CD1c-positive myeloid dendritic cell (primary cell): Measurements from ENCODE around the gene SPINK13.
"Not testable (repeated sequence)": the region's sequence is repeated elsewhere in the genome, so short reads cannot be mapped to it uniquely, and the experiment has no call there.

ENCODE experiments used
- DNase-seq: peaks from one replicate; pipeline ENCODE4 v3.0.0-alpha.2; 2016; ENCODE audit errors: extremely low spot score

Gene SPINK13, protein sequence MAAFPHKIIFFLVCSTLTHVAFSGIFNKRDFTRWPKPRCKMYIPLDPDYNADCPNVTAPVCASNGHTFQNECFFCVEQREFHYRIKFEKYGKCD

DNA sequence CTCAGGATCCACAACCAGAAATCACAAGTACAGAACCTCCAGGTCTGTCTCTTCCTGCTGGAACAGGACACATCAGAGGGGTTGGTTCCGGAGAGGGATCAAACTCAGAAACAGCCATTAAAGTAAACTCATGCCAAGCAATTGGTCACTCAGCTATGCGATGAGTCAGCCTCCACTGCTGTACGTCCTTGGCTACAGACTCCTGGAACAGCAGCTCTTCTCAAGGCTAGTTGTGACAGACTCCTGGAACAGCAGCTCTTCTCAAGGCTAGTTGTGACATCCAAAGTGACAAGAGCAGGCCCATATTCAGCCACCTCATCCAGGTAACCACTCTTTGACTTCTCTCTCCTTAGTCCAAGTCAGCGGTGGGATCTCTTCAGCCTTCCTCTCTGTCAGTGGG lies at the start of gene SPINK13:
TSS of gene SPINK13 (plus strand) at position 229 of the 400 bp plus-strand sequence. CDS start 1,279 bp downstream, outside the sequence.
- no peak for DNase-seq

DNA sequence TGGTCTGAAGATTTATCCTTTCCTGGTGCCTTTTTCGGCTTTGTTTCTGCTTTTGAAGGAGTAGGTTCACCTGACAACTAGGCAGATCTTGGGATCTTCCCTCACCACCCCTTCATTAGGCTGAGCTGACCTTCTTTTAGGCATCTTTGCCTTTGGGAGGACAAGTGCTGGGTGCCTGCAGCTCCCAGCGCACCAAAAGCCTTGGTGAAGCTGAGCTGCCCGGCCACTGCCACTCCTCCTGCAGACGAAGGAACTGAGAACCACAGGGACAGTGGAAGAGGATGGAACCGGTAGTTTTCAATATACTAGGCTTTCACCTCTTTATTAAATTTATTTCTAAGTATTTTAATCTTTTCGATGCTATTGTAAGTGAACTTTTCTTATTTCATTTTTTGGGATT lies 47.1 kb upstream of the SPINK13 start:
- no peak for DNase-seq

DNA sequence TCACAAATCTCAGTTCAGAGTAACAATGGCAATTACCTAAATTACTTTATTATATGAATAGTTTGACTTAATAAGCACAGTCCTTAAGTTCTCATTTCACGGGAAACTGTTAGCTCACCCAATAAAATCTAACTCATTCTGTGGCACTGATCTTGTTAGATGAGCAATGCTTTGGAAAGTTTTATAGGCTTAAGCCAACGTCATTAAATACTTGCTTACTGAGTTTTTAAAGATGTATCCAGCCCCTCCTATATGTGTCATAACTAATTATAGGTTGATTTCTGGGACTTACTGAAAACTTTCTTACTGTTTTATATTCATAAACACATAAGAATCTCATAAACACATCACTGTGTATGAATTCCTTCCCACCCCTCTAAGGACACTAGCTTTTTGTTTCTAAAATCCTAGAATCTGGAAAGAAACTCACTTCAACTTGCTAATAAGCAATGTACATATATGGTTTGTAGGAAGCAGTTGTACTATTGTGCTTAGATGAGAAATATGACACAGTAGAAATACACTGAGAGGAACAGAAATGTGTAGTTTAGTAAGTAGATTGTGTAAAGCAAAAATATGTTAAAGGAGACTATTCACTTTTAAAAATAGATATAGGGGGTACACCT lies 44.4 kb upstream of the SPINK13 start:
- DNase-seq = no peak

DNA sequence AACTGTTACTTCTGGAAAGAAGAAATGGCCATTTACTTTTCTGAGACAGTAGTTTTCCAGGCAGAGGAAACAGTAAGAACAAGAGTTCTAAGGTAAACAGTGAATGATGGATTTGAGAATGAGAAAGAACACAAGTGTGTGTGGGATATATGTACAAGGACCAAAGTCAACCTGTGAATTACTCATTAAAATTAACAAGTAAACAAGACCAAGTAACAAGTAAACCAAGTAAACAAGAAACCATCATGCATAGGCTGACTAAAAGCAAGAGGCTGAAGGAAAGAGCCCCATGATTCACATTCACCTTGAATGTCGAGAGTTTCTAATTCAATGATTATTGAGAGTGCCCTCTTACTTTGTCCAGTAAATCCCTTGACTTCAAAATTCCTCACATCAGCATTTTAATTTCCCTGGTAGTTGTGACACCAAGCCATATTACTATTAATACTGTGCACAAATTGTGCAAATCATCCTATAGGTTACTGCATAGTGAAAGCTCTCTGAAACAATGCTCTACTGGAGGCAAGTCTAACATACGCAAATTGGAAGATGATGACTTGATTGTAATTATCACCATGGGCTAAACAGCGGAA lies 40.1 kb upstream of the SPINK13 start:
- no peak for DNase-seq

DNA sequence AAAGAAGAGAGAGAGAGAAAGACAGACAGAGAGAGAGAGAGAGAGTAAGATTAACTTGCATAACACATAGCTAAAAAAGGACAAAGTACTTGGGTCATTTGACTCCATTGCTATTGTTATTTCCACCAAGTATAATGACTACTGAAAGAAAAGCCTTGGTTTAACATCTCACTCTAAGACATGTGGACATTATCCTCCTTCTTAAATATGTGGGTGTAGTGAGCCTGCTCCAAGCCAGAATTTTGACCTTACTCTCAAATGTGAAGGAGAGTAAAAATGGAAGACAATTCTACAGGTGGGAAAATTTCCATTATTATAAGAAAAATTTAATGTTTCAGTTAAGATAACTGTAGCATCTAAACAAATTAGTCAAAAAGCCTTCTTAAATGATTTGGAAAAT lies 38.8 kb upstream of the SPINK13 start:
- no peak for DNase-seq

DNA sequence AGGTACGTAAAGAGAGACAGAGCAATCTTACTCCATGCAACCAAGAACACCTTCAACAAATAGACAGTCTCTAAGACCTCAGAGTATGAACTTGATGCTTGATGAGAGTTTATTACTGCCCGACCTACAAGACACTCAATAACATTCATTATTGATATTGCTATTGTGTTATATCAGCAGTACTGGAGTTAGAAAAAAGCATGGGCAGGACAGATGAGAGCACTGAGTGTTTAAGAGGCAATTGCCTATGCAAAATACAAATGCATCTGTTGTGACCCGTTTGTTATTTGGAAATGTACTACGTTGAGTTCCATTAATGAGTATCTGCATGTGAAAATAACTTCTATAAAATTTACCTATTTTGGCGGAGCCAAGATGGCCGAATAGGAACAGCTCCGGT lies 38.4 kb upstream of the SPINK13 start:
- DNase-seq = no peak

DNA sequence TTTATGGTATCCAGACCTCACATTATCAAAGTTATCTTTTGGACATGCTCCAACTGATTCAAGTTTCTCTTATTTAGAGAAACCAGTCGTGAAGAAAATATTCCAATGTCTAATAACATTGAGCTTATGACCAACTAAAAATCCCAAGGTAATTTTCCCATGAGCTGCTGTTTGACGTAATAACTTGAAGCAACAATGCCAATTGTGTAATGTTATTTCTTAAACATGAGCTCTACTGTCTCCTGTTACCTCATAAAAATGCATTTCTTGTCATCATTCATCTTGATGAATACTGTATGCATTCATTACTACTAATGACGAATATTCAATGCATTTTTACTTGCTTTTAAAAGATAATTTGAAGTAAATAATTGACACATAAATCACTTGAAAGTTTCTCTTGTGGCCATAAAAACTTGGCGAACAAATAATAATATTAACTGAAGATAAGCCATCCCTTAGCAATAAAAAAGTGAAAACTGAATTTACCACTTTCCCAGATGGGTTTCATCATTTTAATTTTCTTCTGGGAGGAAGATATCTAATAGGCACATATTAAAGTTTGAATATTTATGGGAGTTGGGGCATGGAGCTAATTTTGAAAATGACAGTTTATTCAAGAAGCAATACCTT lies 30.7 kb upstream of the SPINK13 start:
- no peak for DNase-seq

DNA sequence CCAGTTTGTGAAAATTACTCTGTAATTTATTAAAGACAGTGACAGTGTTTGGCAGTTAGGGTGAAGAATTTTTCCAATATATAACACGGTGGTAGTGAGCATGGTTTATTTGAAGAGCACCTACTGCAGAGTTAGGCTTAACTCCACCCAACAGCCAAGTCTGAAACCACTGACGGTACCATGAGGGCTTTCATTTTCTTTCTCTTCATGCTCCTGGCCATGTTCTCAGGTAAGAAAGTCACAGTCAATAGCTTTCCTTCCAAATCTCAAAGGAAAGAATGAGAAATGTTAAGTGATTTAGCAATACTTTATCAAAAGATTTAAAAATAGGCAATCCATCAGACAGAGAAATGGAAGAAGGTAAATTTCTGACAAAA lies 30.2 kb upstream of the SPINK13 start, which contains the start of gene MARCOL:
TSS of gene MARCOL (plus strand) at position 108 of the 377 bp plus-strand sequence. CDS start at position 181, 73 bp downstream.
- no peak for DNase-seq

DNA sequence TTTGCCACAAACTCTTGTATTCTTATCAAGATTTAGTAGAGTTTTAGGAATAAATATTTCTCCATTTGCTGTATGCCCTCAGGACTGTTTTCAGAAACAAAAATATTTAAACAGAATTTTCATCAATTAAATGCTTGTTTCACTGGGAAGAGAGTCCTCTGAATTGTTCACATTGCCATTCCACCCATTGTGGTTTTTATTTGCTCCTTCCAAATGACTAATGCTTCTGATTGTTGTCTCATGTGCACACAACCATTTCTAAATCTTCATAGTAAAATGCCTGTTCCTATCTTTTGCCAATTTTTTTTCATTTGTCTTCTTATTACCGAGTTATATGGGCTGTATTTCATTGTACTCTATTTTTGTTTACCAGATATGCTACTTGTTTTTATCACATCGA lies 19.7 kb upstream of the SPINK13 start:
- DNase-seq = no peak

DNA sequence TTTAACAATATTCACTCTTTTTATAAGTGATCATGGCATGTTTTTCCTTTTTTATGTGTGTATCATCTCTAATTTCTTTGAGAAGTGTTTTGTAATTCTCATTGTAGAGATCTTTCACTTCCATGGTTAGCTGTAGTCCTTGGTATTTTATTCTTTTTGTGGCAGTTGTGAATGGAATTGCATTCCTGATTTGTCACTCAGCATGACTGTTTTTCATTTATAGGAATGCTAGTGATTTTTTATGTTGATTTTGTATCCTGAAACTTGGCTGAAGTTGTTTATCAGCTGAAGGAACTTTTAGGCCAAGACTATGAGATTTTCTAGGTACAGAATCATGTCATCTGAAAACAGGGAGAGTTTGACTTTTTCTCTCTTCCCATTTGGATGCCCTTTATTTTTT lies 13.1 kb upstream of the SPINK13 start:
- DNase-seq = no peak

DNA sequence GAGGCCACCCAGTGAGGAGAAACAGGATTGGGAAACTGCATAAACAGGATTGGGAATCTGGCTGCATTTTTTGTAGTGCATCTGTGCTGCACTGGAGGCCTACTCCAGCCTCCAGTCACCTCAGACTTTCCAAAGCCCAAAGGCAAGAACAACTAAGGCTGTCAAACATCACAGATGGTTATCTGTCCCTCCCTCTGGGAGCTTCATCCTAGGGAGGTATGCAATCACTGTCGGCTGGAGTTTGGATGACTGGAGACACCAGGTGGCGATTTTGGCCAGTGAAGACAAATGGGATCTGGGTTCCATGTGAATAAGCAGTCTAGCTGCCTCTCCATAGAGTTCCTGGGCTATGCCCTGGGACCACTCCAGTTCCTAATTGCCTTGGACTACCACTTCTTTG lies 9.3 kb upstream of the SPINK13 start:
- no peak for DNase-seq

DNA sequence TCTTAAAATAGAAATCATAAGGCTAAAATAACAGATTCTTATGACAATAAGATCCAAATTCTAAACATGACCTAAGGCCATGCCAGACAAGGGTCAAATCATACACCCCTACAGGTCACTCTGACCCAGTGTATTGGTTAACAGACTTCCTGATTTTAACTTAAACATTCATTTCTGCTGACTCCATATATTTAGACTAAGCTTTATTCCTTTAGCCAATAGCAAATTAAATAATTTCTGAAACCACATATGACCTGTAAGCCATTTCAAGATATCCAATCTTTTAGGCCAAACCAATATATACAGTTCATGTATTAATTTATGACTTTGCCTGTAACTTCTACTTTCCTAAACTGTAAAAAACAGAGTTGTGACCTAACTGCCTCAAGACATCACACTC lies 7.4 kb upstream of the SPINK13 start:
- no peak for DNase-seq

DNA sequence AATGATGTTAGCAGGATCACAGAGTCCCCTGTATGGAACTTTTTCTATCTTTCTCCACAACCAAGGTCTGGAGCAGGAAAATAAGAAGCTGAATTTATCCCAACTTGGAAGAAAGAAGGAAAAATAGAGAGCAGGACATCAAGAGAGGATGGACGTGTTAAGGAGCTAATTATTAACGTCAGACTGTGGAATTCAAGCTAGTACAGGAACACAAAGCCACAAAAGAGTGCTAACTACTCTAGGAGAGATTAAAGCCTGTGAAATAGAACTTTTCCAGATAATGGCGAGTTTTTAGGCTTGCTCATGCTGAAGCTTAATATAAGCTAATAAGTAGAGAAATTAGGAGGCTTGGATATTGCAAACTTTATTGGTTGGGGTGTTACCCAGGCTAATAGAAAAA lies 632 bp upstream of the SPINK13 start:
- no peak for DNase-seq

DNA sequence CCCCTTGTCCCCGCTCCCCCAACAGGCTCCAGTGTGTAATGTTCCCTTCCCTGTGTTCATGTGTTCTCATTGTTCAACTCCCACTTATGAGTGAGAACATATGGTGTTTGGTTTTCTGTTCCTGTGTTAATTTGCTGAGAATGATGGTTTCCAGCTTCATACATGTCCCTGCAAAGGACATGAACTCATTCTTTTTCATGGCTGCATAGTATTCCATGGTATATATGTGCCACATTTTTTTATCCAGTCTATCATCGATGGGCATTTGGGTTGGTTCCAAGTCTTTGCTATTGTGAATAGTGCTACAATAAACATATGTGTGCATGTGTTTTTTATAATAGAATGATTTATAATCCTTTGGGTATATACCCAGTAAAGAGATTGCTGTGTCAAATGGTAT lies 6.5 kb downstream of the SPINK13 start:
- not testable (repeated sequence) for DNase-seq

DNA sequence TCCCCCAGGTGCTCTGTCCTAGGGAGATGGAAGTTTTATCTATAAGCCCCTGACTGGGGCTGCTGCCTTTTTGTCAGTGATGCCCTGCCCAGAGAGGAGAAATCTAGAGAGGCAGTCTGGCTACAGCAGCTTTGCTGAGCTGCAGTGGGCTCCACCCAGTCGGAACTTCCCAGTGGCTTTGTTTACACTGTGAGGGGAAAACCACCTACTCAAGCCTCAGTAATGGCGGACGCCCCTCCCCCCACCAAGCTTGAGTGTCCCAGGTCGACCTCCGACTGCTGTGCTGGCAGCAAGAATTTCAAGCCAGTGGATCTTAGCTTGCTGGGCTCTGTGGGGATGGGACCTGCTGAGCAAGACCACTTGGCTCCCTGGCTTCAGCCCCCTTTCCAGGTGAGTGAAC lies 12.3 kb downstream of the SPINK13 start:
- not testable (repeated sequence) for DNase-seq

DNA sequence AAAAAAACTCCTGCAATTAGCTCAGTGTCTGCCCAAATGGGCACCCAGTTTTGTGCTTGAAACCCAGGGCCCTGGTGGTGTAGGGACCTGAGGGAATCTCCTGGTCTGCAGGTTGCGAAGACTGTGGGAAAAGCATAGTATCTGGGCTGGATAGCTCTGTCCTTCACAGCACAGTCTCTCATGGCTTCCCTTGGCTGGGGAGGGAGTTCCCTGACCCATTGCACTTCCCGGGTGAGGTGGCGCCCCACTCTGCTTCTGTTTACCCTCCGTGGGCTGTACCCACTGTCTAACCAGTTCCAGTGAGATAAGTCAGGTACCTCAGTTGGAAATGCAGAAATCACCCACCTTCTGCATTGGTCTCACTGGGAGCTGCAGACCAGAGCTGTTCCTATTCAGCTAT lies 12.7 kb downstream of the SPINK13 start:
- DNase-seq = not testable (repeated sequence)

DNA sequence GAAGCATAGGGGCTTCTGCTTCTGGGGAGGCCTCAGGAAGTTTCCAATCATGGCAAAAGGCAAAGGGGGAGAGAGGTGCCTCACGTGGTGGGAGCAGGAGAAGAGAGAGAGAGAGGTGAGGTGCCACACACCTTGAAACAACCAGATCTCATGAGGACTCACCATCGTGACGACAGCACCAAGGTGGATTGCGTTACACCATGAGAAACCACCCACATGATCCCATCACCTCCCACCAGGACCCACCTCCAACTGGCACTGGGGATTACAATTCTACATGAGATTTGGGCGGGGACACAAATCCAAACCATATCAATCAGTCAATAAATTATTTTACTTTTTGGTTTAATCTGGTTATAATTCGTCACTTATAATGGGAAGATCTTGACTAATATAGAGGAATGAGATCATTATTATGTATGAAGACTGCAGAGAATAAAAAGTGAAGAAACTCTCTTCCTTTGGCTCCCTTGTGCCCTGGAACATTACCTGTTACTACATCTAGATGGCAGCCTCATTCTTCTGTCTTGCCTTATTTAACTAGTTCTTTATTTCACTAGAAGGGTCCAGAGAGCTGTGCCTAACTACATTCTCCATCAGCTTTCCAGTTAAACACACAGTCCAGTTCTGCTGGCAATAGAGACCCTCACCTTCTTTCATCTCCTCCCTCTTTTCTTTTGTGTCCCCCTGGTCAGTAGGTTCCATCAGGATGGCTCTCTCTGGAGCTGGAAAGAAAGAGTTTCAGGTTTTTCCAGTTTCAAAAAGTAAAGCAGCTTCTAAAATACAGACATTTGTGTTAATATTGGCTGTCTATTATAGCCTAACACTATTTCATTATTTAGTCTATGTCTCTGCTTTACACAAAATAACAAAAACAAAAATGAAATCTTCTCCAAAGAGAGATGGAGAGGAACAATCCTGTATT lies 21.9 kb downstream of the SPINK13 start:
- DNase-seq = peak; percentile 10

DNA sequence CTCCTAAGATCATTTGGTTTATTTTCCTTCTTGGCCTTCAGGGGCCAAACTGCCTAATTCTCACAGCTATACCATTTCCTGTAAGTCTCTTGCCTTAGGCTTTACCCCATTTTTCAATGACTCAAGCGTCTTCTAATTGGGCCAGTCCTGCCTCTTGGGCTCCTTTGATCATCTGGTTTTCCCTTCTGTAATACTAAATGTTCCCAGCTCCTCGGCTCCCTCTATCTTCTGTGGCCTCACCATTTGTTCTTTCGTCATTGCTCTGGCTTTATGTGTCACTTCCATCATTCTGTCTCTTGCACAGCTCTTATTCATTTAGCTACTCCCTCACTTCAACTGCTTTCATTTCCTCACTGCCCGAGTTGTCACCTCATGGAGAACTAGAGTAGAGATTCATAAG lies 29.1 kb downstream of the SPINK13 start:
- no peak for DNase-seq

DNA sequence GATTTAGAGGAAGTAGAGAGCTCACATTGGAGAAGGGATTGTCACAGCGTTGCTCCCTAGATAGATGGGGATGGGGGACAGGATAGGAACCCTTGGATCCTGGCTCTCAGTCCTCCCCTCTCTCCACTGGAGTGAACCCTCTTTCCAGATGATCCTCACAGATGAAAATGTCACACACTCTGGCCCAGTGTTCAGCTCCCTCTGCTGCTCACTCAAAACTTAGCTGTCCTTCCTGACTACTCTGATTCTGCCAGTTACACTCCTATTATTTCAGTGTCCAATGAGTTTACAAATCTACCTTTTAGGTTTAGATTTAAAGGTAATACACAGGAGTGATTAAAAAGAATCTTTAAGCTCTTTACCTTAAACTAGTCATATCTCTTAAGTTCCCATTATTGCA lies 37.9 kb downstream of the SPINK13 start:
- DNase-seq = no peak

DNA sequence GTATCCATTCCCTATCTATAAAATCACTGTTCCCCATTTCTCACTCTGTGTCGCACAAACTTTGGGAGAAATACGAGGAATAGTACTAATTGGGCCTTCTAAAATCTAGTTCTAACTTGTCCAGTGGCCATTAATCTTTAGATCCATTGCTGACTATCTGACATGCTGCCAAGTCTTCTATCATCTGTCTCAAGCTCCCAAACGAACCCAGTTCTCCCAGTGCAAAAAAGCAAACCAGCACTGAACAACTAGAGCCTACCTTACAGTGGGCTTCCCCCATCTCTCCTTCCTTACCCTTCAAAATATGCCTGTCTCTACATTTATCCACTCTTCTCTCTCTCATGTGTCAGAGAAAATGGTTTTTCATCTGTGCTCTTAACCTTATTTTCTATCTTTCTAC lies 40.4 kb downstream of the SPINK13 start:
- DNase-seq = no peak

DNA sequence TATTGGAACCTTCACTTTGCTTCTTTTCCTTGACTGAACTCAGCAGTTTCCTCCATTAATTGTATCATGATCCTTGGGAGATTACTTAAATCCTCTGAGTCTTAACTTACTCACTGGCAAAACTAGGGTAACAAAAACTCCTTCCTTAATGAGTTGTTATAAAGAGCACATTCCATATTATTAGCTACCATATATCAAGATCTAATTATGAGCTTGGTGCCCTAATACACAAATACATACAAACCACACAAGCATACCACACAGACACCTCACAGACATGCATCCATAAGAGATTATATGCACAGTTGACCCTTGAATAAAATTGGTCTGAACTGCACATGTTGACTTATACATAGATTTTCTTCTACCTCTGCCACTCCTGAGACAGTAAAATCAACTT lies 41.2 kb downstream of the SPINK13 start:
- no peak for DNase-seq

DNA sequence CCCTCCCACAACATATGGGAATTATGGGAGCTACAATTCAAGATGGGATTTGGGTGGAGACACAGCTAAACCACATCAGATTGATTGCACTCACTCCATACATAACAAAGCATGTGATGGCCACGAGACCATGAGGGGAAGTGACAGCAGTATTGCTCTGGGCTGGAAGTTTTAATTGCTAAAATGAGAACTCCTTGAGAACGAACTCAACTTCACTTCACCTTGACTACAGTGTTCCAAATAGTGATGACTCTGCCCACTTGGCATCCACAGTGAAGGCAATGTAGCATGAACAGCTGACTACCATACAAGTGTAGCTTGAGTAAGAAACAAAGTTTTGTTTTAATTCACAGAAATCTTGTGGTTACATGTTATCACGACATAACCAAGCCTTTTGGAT lies 42.9 kb downstream of the SPINK13 start:
- DNase-seq = peak; percentile 8
